Mammary epithelial cell (primary cell): ENCODE measurements around the gene SBNO2.

Experiments
- CTCF ChIP-seq, 2 donors: IDR thresholded peaks in 1 of 2; conservative IDR thresholded peaks in 1 of 2; 2 replicates each; pipeline ENCODE4 v1.5.1; 2011 to 2012; ENCODE audit warnings: inconsistent platforms in 2 of 2, low read length in 2 of 2, mild to moderate bottlenecking in 2 of 2, control low read depth in 1 of 2, low read depth in 1 of 2; ENCODE audit not compliant: insufficient read depth in 1 of 2; ENCODE audit errors: extremely low read depth in 1 of 2
- EZH2 ChIP-seq: IDR thresholded peaks from 2 replicates; pipeline ENCODE4 v1.6.1; 2012; ENCODE audit warnings: low read length, inconsistent platforms, borderline replicate concordance

GRCh38 chr19:1089126-1089771 is 84.8 kb downstream of the SBNO2 start:
- TF ChIP-seq CTCF (conservative IDR thresholded peaks at IDR 0.05 in 1 of 2, IDR thresholded peaks at IDR 0.05 in 1 of 2; ENCODE audit: extremely low read depth in 1 of 2, insufficient read depth in 1 of 2, low read depth in 1 of 2, low read length in 2 of 2) (no peak), EZH2 (no peak)
